WTC11 (cell line): ENCODE results near the gene DNAH7. TPM values are rescaled to one million over a fixed set of nuclear protein-coding genes. Genes with fewer than 3 reads are reported as not detected.

Source experiments
- ATAC-seq: fragments of 200-7000 bp; cut with Tn5 transposase; 2 replicates; pipeline ENCODE4 v1.10.0; 2021; ENCODE audit warnings: mild to moderate bottlenecking, moderate library complexity
- CTCF ChIA-PET: fragments of 300-600 bp; sonication (Branson Sonifier 250); formaldehyde crosslinking; loops from one replicate; lab custom pipeline; 2021; ENCODE audit warnings: antibody characterized with exemption; lab: Charles Lee
- POLR2A ChIA-PET: fragments of 350-600 bp; sonication (Branson Sonifier 250); formaldehyde crosslinking; loops from one replicate; lab custom pipeline; 2021; ENCODE audit warnings: antibody characterized with exemption; lab: Charles Lee
- DNase-seq: peaks from one replicate; pipeline ENCODE4 v3.0.0; 2021; ENCODE audit warnings: low spot score
- H3K27ac Mint-ChIP-seq: 2 replicates; pipeline ENCODE4 v1.8.0; 2021; ENCODE audit warnings: mixed read lengths
- H3K27me3 Mint-ChIP-seq: 2 replicates; pipeline ENCODE4 v1.8.0; 2021; ENCODE audit warnings: low read depth, mild to moderate bottlenecking, moderate library complexity, mixed read lengths
- H3K36me3 Mint-ChIP-seq: 2 replicates; pipeline ENCODE4 v1.8.0; 2021; ENCODE audit warnings: mixed read lengths
- H3K4me1 Mint-ChIP-seq: 2 replicates; pipeline ENCODE4 v1.8.0; 2022; ENCODE audit warnings: mixed read lengths
- H3K4me3 Mint-ChIP-seq: 2 replicates; pipeline ENCODE4 v1.8.0; 2021; ENCODE audit warnings: mild to moderate bottlenecking, moderate library complexity, mixed read lengths
- H3K9me3 Mint-ChIP-seq: 2 replicates; pipeline ENCODE4 v1.8.0; 2021; ENCODE audit warnings: mixed read lengths
- ATF1 ChIP-seq: sonication (generic); formaldehyde crosslinking; IDR thresholded peaks from 2 replicates; pipeline ENCODE4 v1.8.1; 2023; ENCODE audit warnings: mild to moderate bottlenecking, moderate library complexity, missing genetic modification reagents
- CREM ChIP-seq: sonication (generic); formaldehyde crosslinking; IDR thresholded peaks from 2 replicates; pipeline ENCODE4 v1.8.1; 2022; ENCODE audit warnings: mild to moderate bottlenecking, missing genetic modification reagents, moderate library complexity
- ELF4 ChIP-seq: sonication (generic); formaldehyde crosslinking; IDR thresholded peaks from 2 replicates; pipeline ENCODE4 v1.8.1; 2022; ENCODE audit warnings: low read depth, mild to moderate bottlenecking, moderate library complexity, missing genetic modification reagents
- HMGA2 ChIP-seq: fragments of 250-450 bp; sonication (Bioruptor Pico); IDR thresholded peaks from 2 replicates; pipeline ENCODE4 v1.4.0; 2021; ENCODE audit warnings: mild to moderate bottlenecking, moderate library complexity
- JUN ChIP-seq: sonication (generic); formaldehyde crosslinking; IDR thresholded peaks from 2 replicates; pipeline ENCODE4 v1.8.0; 2023; ENCODE audit warnings: mild to moderate bottlenecking, missing genetic modification reagents
- MXD4 ChIP-seq: fragments of 250-450 bp; sonication (Bioruptor Pico); IDR thresholded peaks from 2 replicates; pipeline ENCODE4 v1.8.0; 2021; ENCODE audit warnings: mild to moderate bottlenecking, moderate library complexity, borderline replicate concordance
- SP1 ChIP-seq: sonication (generic); formaldehyde crosslinking; conservative IDR thresholded peaks from 2 replicates; pipeline ENCODE4 v1.8.1; 2022; ENCODE audit warnings: missing genetic modification reagents
- ZNF423 ChIP-seq: fragments of 250-450 bp; sonication (Bioruptor Pico); IDR thresholded peaks from 2 replicates; pipeline ENCODE4 v2.1.2; 2022; ENCODE audit warnings: mild to moderate bottlenecking, moderate library complexity
- total RNA-seq: library from RNA; stranded (reverse); gene quantifications from 3 replicates; pipeline ENCODE4 v1.2.3, GENCODE V29; 2021
- TF ChIP-seq, protein P1 (sequence below): sonication (generic); formaldehyde crosslinking; IDR thresholded peaks from 2 replicates; pipeline ENCODE4 v1.8.0; 2023; ENCODE audit warnings: missing genetic modification reagents, mild to moderate bottlenecking, borderline replicate concordance
- TF ChIP-seq, protein P2 (sequence below): sonication (generic); formaldehyde crosslinking; IDR thresholded peaks from 2 replicates; pipeline ENCODE4 v1.8.1; 2022; ENCODE audit warnings: mild to moderate bottlenecking, moderate library complexity, missing genetic modification reagents
- TF ChIP-seq, protein P3 (sequence below): sonication (generic); formaldehyde crosslinking; IDR thresholded peaks from 2 replicates; pipeline ENCODE4 v1.8.1; 2023; ENCODE audit warnings: mild to moderate bottlenecking, missing genetic modification reagents, borderline replicate concordance
- TF ChIP-seq, protein P4 (sequence below): sonication (generic); formaldehyde crosslinking; IDR thresholded peaks from 2 replicates; pipeline ENCODE4 v1.8.1; 2022; ENCODE audit warnings: low read depth, mild to moderate bottlenecking, moderate library complexity, missing genetic modification reagents, borderline replicate concordance
- TF ChIP-seq, protein P5 (sequence below): sonication (generic); formaldehyde crosslinking; IDR thresholded peaks from 2 replicates; pipeline ENCODE4 v1.8.1; 2022; ENCODE audit warnings: mild to moderate bottlenecking, missing genetic modification reagents, moderate library complexity, borderline replicate concordance
- TF ChIP-seq, protein P6 (sequence below): fragments of 250-450 bp; sonication (Bioruptor Pico); IDR thresholded peaks from 2 replicates; pipeline ENCODE4 v1.9.0; 2021; ENCODE audit warnings: moderate library complexity, mild to moderate bottlenecking, inconsistent platforms, borderline replicate concordance
- TF ChIP-seq, protein P7 (sequence below): sonication (generic); formaldehyde crosslinking; IDR thresholded peaks from 2 replicates; pipeline ENCODE4 v1.8.0; 2023; ENCODE audit warnings: mild to moderate bottlenecking, missing genetic modification reagents

DNAH7 gene
- total RNA-seq, 1 experiment from 2014 or later, result 0.04 TPM

DNA sequence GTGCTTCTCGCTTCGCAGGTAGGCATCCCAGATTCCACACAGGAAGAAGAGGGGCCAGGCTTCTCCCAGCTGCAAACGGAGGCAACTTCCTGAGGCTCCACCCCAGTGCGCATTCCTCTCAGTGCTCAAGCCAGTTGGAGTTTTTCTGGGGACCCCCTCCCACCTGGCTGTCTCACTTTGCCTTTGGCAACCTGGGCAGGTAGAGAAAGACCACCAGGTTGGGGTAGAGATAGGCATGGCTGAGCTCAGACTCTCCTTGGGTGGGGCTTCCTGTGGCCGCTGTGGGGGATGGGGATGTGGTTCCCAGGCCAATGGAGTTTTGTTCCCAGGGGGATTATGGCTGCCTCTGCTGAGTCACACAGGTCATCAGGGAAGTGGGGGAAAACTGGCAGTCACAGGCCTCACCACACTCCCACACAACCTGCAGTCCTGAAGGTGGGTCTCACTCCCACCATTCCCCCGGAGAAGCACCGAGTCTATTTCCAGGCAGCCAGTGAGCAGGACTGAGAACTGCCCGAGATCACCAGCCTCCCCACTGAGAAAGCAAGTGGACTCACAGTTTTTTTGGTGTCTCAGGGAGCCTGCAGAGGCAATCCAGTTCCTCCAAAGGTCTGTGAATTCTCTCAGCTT lies 373.5 kb downstream of the DNAH7 start (continued):
- no peak for TF ChIP-seq SP1 (CRISPR knock-in tag)

DNA sequence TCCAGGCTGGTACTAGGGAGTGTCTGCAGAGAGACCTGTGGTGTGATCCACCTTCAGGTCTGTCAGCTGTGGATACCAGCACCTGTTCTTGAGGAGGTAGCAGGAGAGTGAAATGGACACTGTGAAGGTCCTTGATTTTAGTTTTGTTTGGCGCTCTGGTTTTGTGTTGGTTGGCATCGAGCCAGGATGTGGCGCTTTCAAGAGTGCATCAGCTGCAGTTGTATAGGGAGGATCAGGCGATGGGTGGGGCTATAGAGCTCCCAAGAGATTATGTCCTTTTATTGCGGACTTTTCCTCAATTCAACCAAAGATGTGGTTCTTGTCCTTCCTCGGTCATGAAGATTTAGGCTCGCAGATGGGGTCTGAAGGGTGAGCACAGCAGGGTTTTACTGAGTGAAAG lies 374.1 kb downstream of the DNAH7 start:
- 0 out of 2 replicates have a peak overlapping the region, but pooled peaks have one; percentile 1 for H3K4me3 Mint-ChIP-seq
- peaks cover 55% of the 10 kb centered on the region for H3K4me1 Mint-ChIP-seq
- no peaks in the 10 kb centered on the region for H3K27me3 Mint-ChIP-seq
- ChIA-PET CTCF (interaction anchor here (2.1 kb wide), 1 partner anchor 22 kb away, joined by 8 read pairs; no protein-coding TSS in a partner anchor), POLR2A (no interaction called here)
- peak overlapping the region; percentile 90 for H3K27ac Mint-ChIP-seq
- H3K36me3 Mint-ChIP-seq, result peaks cover 21% of the 10 kb centered on the region
- H3K9me3 Mint-ChIP-seq, result peaks cover 11% of the 10 kb centered on the region; the same call in 1 of the 2 replicates
- DNase-seq (no peak), ATAC-seq (peak; percentile 60)
- TF ChIP-seq, protein P1, sequence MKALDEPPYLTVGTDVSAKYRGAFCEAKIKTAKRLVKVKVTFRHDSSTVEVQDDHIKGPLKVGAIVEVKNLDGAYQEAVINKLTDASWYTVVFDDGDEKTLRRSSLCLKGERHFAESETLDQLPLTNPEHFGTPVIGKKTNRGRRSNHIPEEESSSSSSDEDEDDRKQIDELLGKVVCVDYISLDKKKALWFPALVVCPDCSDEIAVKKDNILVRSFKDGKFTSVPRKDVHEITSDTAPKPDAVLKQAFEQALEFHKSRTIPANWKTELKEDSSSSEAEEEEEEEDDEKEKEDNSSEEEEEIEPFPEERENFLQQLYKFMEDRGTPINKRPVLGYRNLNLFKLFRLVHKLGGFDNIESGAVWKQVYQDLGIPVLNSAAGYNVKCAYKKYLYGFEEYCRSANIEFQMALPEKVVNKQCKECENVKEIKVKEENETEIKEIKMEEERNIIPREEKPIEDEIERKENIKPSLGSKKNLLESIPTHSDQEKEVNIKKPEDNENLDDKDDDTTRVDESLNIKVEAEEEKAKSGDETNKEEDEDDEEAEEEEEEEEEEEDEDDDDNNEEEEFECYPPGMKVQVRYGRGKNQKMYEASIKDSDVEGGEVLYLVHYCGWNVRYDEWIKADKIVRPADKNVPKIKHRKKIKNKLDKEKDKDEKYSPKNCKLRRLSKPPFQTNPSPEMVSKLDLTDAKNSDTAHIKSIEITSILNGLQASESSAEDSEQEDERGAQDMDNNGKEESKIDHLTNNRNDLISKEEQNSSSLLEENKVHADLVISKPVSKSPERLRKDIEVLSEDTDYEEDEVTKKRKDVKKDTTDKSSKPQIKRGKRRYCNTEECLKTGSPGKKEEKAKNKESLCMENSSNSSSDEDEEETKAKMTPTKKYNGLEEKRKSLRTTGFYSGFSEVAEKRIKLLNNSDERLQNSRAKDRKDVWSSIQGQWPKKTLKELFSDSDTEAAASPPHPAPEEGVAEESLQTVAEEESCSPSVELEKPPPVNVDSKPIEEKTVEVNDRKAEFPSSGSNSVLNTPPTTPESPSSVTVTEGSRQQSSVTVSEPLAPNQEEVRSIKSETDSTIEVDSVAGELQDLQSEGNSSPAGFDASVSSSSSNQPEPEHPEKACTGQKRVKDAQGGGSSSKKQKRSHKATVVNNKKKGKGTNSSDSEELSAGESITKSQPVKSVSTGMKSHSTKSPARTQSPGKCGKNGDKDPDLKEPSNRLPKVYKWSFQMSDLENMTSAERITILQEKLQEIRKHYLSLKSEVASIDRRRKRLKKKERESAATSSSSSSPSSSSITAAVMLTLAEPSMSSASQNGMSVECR (CRISPR knock-in tag), result no peak
- TF ChIP-seq, protein P2, sequence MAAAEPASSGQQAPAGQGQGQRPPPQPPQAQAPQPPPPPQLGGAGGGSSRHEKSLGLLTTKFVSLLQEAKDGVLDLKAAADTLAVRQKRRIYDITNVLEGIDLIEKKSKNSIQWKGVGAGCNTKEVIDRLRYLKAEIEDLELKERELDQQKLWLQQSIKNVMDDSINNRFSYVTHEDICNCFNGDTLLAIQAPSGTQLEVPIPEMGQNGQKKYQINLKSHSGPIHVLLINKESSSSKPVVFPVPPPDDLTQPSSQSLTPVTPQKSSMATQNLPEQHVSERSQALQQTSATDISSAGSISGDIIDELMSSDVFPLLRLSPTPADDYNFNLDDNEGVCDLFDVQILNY (CRISPR knock-in tag), result no peak
- no peak for TF ChIP-seq ATF1
- TF ChIP-seq, protein P3, sequence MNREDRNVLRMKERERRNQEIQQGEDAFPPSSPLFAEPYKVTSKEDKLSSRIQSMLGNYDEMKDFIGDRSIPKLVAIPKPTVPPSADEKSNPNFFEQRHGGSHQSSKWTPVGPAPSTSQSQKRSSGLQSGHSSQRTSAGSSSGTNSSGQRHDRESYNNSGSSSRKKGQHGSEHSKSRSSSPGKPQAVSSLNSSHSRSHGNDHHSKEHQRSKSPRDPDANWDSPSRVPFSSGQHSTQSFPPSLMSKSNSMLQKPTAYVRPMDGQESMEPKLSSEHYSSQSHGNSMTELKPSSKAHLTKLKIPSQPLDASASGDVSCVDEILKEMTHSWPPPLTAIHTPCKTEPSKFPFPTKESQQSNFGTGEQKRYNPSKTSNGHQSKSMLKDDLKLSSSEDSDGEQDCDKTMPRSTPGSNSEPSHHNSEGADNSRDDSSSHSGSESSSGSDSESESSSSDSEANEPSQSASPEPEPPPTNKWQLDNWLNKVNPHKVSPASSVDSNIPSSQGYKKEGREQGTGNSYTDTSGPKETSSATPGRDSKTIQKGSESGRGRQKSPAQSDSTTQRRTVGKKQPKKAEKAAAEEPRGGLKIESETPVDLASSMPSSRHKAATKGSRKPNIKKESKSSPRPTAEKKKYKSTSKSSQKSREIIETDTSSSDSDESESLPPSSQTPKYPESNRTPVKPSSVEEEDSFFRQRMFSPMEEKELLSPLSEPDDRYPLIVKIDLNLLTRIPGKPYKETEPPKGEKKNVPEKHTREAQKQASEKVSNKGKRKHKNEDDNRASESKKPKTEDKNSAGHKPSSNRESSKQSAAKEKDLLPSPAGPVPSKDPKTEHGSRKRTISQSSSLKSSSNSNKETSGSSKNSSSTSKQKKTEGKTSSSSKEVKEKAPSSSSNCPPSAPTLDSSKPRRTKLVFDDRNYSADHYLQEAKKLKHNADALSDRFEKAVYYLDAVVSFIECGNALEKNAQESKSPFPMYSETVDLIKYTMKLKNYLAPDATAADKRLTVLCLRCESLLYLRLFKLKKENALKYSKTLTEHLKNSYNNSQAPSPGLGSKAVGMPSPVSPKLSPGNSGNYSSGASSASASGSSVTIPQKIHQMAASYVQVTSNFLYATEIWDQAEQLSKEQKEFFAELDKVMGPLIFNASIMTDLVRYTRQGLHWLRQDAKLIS (CRISPR knock-in tag), result no peak
- TF ChIP-seq ELF4 (CRISPR knock-in tag), result no peak
- TF ChIP-seq, protein P4, sequence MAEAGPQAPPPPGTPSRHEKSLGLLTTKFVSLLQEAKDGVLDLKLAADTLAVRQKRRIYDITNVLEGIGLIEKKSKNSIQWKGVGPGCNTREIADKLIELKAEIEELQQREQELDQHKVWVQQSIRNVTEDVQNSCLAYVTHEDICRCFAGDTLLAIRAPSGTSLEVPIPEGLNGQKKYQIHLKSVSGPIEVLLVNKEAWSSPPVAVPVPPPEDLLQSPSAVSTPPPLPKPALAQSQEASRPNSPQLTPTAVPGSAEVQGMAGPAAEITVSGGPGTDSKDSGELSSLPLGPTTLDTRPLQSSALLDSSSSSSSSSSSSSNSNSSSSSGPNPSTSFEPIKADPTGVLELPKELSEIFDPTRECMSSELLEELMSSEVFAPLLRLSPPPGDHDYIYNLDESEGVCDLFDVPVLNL (CRISPR knock-in tag), result no peak
- TF ChIP-seq, protein P5, sequence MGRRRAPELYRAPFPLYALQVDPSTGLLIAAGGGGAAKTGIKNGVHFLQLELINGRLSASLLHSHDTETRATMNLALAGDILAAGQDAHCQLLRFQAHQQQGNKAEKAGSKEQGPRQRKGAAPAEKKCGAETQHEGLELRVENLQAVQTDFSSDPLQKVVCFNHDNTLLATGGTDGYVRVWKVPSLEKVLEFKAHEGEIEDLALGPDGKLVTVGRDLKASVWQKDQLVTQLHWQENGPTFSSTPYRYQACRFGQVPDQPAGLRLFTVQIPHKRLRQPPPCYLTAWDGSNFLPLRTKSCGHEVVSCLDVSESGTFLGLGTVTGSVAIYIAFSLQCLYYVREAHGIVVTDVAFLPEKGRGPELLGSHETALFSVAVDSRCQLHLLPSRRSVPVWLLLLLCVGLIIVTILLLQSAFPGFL (CRISPR knock-in tag), result no peak
- no peak for TF ChIP-seq CREM (CRISPR knock-in tag)
- TF ChIP-seq JUN (CRISPR knock-in tag), result no peak
- no peak for TF ChIP-seq ZNF423 (CRISPR knock-in tag)
- TF ChIP-seq, protein P6, sequence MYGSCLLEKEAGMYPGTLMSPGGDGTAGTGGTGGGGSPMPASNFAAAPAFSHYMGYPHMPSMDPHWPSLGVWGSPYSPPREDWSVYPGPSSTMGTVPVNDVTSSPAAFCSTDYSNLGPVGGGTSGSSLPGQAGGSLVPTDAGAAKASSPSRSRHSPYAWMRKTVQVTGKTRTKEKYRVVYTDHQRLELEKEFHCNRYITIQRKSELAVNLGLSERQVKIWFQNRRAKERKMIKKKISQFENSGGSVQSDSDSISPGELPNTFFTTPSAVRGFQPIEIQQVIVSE (CRISPR knock-in tag), result no peak
- no peak for TF ChIP-seq MXD4 (CRISPR knock-in tag)
- no peak for TF ChIP-seq HMGA2 (CRISPR knock-in tag)
- TF ChIP-seq, protein P7, sequence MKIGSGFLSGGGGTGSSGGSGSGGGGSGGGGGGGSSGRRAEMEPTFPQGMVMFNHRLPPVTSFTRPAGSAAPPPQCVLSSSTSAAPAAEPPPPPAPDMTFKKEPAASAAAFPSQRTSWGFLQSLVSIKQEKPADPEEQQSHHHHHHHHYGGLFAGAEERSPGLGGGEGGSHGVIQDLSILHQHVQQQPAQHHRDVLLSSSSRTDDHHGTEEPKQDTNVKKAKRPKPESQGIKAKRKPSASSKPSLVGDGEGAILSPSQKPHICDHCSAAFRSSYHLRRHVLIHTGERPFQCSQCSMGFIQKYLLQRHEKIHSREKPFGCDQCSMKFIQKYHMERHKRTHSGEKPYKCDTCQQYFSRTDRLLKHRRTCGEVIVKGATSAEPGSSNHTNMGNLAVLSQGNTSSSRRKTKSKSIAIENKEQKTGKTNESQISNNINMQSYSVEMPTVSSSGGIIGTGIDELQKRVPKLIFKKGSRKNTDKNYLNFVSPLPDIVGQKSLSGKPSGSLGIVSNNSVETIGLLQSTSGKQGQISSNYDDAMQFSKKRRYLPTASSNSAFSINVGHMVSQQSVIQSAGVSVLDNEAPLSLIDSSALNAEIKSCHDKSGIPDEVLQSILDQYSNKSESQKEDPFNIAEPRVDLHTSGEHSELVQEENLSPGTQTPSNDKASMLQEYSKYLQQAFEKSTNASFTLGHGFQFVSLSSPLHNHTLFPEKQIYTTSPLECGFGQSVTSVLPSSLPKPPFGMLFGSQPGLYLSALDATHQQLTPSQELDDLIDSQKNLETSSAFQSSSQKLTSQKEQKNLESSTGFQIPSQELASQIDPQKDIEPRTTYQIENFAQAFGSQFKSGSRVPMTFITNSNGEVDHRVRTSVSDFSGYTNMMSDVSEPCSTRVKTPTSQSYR (CRISPR knock-in tag), result no peak
